ENCODE measurements around the gene PNLDC1.

The PNLDC1 gene

DNA sequence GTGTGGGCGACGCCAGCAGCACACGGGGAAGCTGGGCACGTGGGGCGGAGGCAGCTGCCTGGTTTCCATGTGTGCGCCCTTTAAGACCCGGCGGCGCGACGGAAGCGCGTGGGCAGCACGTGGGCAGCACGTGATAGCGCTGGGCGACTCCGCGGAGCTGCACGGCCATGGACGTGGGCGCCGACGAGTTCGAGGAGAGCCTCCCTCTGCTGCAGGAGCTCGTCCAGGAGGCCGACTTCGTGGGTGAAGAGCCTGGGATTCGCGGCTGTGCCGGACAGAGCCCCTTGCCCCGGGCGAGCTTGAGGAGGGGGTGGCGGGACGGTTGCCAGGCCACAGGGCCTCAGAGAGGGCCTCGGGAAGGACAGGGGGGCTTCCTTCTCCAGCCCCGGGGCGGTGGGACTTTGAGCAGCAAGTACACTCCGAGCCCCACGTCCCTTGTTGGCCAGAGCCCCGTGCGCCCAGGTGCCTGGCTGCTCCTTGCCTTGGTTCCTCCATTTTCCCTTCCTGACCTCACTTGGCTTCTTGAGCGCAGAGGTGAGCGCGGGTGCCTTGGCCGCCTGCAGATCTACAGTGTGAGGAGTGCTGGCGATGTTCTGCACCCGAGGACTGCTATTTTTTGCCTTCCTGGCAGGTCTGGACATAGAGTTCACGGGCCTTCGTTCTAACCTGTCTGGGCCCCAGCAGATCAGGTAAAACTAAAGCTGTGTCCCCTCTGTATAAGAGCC, at the start of gene PNLDC1:
Gene PNLDC1, plus strand, starts transcription at position 136 of the 725 bp plus-strand sequence. Its CDS starts 32 bp downstream, at position 168.
- no peak for DNase-seq (ENCODE audit: low read depth in 2 of 2)

DNA sequence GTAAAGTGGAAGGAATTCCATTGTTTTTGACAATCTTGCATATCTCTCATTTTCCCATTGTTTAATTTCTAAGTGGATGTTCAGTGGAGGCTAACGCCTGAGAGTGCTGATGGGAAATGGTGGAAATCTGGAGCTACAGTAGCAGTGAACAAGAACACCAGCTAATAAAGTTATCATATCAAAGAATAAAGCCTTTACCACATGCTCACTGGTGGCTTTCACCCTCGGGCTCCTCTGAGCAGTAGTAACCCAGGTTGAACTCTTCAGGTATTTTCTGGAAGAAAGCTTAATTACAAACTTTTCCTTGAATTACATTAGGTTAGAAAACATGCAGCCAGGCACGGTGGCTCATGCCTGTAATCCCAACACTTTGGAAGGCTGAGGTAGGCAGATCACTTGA, 48.6 kb upstream of the PNLDC1 start:
- no peak for DNase-seq (ENCODE audit: low read depth in 2 of 2)

GRCh38 chr6:159753081-159753872, 46.8 kb upstream of the PNLDC1 start:
- no peak for DNase-seq (ENCODE audit: low read depth in 2 of 2)

DNA sequence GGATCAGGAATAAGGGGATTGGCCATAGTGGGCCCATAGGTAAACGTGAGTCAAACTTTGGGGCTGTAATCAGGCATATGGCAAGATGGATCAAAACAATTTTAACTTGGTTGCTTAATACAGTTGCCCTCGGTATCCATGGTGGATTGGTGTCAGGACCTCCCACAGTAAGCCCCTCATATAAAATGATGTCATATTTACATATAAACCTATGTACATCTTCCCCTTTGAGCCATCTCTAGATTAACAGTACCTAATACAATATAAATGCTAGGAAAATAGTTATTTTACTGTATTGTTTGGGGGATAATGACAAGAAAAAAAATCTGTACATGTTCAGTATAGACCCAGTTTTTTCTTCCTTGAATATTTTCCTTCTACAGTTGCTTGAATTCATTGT, 45.7 kb upstream of the PNLDC1 start:
- DNase-seq (ENCODE audit: low read depth in 2 of 2), result no peak

DNA sequence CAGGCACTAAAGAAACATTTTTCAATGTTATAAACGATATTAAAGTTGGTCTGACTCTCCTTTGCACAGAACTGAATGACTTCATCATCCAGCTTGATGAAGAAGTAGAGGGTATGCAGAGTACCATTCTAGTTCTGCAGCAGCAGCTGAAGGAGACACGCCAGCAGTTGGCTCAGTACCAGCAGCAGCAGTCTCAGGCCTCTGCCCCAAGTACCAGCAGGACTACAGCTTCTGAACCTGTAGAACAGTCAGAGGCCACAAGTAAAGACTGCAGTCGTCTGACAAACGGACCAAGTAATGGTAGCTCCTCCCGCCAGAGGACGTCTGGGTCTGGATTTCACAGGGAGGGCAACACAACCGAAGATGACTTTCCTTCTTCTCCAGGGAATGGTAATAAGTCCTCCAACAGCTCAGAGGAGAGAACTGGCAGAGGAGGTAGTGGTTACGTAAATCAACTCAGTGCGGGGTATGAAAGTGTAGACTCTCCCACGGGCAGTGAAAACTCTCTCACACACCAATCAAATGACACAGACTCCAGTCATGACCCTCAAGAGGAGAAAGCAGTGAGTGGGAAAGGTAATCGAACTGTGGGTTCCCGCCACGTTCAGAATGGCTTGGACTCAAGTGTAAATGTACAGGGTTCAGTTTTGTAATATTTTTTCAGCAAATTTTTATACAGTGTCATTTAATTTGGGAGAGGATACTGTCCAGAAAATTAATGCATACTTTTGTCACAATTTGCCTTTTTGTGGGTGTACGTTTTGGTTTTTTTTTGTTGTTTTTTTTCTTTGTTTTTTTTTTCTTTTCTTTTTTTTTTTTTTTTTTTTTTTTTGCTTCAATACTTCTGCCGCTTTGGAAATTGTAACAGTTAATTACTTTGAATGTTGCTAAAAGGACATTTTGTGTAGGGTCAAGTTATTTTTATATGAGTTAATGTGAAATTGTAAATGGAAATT, 44.8 kb upstream of the PNLDC1 start:
- no peak for DNase-seq (ENCODE audit: low read depth in 2 of 2)

DNA sequence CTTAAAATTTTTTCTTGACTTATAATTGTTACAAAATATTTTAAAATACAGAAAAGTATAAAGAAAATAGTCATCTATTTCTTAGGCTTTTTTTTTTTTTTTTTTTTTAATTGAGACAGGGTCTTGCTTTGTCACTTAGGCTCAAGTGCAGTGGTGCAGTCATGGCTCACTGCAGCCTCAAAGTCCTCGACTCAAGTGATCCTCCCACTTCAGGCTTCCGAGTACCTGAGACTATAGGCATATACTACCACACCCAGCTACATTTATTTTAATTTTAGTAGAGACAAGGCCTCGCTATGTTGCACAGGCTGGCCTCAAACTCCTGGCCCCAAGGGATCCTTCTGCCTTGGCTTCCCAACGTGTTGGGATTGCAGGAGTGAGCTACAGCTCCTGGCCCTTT, 43.6 kb upstream of the PNLDC1 start:
- DNase-seq (ENCODE audit: low read depth in 2 of 2), result no peak

GRCh38 chr6:159758031-159759001, 41.8 kb upstream of the PNLDC1 start:
- DNase-seq (ENCODE audit: low read depth in 2 of 2), result no peak

DNA sequence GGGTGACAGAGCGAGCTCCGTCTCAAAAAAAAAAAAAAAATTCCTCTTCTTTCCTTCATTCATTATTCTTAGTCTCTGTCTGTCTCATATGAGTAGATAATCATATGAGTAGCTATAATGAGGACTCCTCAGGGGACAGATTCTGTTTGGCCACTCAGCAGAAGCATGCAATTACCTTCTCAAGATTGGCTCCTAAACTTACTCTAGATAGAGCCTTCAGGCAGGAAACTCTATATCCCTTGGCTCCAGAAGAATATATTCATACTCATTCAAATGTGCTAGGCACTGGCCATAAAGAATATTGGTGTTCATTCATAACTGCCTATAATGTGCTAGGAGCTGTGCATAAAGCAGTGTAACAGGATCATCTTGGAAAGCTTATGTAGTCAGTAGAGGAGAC, 40.4 kb upstream of the PNLDC1 start:
- DNase-seq (ENCODE audit: low read depth in 2 of 2), result no peak

- no peak for DNase-seq (ENCODE audit: low read depth in 2 of 2)
These were observed 39.4 kb upstream of the PNLDC1 start for GRCh38 chr6:159760602-159761057.

GRCh38 chr6:159761129-159761872, 38.8 kb upstream of the PNLDC1 start:
- no peak for DNase-seq (ENCODE audit: low read depth in 2 of 2)

GRCh38 chr6:159761873-159762680, 38.0 kb upstream of the PNLDC1 start, which contains the start of gene ACAT2:
ACAT2 (plus strand) TSS chr6:159762045; CDS start chr6:159762088, 43 bp downstream.
- peak; percentile 85 to 87 for DNase-seq (ENCODE audit: low read depth in 2 of 2)

DNA sequence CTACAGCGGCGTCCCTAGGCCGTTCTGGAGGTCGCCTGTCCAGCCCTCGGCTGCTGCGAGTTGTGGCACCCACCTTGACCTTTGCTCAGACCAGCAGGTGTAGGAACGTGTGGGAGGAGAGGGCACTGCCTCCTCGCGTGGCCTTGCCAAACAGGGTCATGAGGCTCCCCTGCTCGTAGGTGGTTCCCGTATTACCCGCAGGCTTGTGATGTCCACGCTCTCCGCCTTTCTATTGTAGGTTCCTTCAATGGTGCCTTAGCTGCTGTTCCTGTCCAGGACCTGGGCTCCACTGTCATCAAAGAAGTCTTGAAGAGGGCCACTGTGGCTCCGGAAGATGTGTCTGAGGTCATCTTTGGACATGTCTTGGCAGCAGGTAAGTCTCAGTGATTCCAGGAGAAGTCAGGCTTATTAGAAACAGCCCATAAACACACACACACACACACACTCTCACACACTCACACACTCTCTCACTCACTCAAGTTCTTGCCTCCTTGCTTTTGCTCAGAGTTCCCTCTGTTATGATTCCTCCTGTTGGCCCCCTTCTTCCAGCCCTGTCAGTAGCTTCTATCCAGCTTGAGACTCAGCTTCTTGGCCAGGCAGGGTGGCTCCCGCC, 37.3 kb upstream of the PNLDC1 start:
- no peak for DNase-seq (ENCODE audit: low read depth in 2 of 2)

DNA sequence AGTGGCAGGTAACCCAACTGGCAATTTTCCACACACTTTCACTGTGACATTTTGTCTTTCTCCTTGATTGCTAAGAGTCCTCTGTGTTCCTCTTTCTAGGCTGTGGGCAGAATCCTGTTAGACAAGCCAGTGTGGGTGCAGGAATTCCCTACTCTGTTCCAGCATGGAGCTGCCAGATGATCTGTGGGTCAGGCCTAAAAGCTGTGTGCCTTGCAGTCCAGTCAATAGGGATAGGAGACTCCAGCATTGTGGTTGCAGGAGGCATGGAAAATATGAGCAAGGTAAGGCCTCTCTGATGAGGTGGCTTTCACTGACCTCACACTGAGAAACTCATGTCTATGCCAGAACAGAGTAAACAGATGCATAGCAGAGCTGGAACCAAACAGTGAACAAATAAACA, 33.2 kb upstream of the PNLDC1 start:
- DNase-seq (ENCODE audit: low read depth in 2 of 2), result no peak

DNA sequence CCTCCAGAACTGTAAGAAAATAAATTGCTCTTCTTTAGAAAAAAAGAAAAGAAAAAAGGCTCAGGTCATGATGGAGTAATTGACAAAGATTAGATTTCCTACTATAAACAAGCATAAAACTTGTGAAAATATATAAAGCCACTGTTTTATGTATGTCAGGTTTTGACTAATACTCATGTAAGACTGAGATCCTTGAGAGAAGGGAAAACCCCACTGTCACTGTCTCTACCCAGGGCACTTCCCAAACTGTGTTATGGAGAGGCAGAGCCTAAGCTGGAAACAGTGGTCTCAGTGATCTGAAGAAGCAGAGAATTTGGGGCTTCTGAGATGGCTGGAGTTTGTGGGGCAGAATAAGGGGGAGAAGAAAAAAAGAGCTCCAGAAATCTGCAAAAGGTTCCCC, 30.6 kb upstream of the PNLDC1 start:
- DNase-seq (ENCODE audit: low read depth in 2 of 2), result no peak

DNA sequence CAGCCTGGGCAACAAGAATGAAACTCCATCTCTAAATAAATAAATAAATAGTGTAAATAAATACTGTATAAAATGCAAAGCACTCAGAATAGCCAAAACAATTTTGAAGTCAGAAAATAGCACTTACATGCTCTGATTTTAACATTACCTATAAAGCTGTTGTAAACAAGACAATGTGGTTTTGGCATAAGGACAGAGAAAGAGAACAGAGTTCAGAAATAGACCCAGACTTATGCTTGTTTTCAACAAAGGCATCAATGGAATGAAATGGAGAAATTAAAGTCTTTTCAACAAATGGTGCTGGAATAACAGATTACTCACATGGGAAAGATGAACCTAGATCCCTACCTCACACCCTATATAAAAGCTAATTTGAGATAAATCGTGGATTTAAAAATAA, 27.9 kb upstream of the PNLDC1 start:
- no peak for DNase-seq (ENCODE audit: low read depth in 2 of 2)

DNA sequence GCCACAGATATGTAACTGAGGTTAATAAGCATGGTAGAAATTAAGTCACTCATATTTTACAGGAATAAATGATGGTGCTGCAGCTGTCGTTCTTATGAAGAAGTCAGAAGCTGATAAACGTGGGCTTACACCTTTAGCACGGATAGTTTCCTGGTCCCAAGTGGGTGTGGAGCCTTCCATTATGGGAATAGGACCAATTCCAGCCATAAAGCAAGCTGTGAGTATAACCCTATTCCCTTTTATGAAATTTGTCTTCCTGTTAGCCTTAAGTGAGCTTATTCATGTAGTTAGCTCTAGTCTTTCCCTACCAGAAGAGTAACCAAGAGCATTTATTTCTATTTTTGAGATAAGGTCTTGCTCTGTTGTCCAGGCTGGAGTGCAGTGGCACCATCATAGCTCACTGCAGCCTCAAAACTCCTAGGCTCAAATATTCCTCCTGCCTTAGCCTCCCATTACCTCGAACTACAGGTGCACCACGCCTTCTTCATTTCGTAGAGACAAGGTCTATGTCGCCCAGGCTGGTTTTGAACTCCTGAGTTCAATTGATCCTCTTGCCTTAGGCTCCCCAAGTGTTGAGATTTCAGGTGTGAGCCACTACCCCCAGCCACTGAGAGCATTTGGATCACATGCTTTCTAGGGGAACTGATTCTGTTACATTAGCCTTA, 22.7 kb upstream of the PNLDC1 start:
- DNase-seq (ENCODE audit: low read depth in 2 of 2), result no peak

DNA sequence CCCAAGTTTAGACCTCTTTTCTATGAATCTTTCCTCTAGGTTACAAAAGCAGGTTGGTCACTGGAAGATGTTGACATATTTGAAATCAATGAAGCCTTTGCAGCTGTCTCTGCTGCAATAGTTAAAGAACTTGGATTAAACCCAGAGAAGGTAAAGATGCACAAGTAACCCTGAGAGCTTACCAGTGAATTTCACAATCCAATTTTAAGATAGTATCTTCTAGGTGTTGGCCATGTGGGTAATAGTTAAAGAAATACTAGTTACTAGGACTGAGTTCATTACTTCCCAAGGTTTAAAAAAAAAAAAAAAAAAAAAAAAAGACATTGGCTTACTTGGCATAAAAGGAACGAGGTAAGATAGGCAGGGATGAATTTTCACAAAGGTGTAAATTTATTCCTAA, 21.9 kb upstream of the PNLDC1 start:
- DNase-seq (ENCODE audit: low read depth in 2 of 2), result no peak

- no peak for DNase-seq (ENCODE audit: low read depth in 2 of 2)
These were observed 21.5 kb upstream of the PNLDC1 start for GRCh38 chr6:159778542-159779103.
